HepG2 (cell line): ENCODE data around the gene RASL10A. TPM values are rescaled to one million over a fixed set of nuclear protein-coding genes. Genes with fewer than 3 reads are reported as not detected.
A peak's percentile ranks its signal among the peaks of the same experiment; 100 is the strongest.

Source experiments
- AGO2 ChIP-seq: fragments of 200-400 bp; formaldehyde crosslinking; optimal IDR thresholded peaks from 2 replicates; pipeline ENCODE3; 2017; ENCODE audit warnings: mild to moderate bottlenecking, low read depth, low read length, moderate library complexity
- EEA1 ChIP-seq: sonication (generic); formaldehyde crosslinking; IDR thresholded peaks from 2 replicates; pipeline ENCODE4 v1.5.1; 2020; ENCODE audit warnings: mild to moderate bottlenecking, missing genetic modification reagents, borderline replicate concordance
- FOXP1 ChIP-seq, 2 experiments: fragments of 450-650 bp in 1 of 2; IDR thresholded peaks; 2 replicates each; pipeline ENCODE4 v1.6.1; 2017 to 2018; ENCODE audit warnings: antibody characterized with exemption in 1 of 2
- GTF3A ChIP-seq: sonication (generic); formaldehyde crosslinking; conservative IDR thresholded peaks from 2 replicates; pipeline ENCODE4 v1.4.0; 2020; ENCODE audit warnings: mild to moderate bottlenecking, missing genetic modification reagents
- HDAC1 ChIP-seq: sonication (generic); formaldehyde crosslinking; IDR thresholded peaks from 2 replicates; pipeline ENCODE4 v1.5.1; 2020; ENCODE audit warnings: mild to moderate bottlenecking, missing genetic modification reagents
- HINFP ChIP-seq: sonication (generic); formaldehyde crosslinking; IDR thresholded peaks from 2 replicates; pipeline ENCODE4 v1.4.0; 2020; ENCODE audit warnings: low read depth, mild to moderate bottlenecking, missing genetic modification reagents
- HOMEZ ChIP-seq: IDR thresholded peaks from 2 replicates; pipeline ENCODE4 v1.6.1; 2016; ENCODE audit warnings: low read depth
- NR1H2 ChIP-seq: sonication (generic); formaldehyde crosslinking; IDR thresholded peaks from 2 replicates; pipeline ENCODE4 v1.8.1; 2022; ENCODE audit warnings: low read depth, missing genetic modification reagents, borderline replicate concordance
- SIX4 ChIP-seq: sonication (generic); formaldehyde crosslinking; IDR thresholded peaks from 2 replicates; pipeline ENCODE4 v1.4.0; 2020; ENCODE audit warnings: missing genetic modification reagents
- SRY ChIP-seq: sonication (generic); formaldehyde crosslinking; IDR thresholded peaks from 2 replicates; pipeline ENCODE4 v1.8.0; 2022; ENCODE audit warnings: mild to moderate bottlenecking, missing genetic modification reagents
- TRIM22 ChIP-seq: fragments of 450-650 bp; IDR thresholded peaks from 2 replicates; pipeline ENCODE4 v1.6.1; 2017
- ZBED4 ChIP-seq: sonication (generic); formaldehyde crosslinking; IDR thresholded peaks from 2 replicates; pipeline ENCODE4 v1.4.0; 2020; ENCODE audit warnings: missing genetic modification reagents, borderline replicate concordance
- ZBTB7A ChIP-seq: sonication (generic); formaldehyde crosslinking; IDR thresholded peaks from 2 replicates; pipeline ENCODE4 v1.8.0; 2022; ENCODE audit warnings: mild to moderate bottlenecking, missing genetic modification reagents
- ZC3H13 ChIP-seq: sonication (generic); formaldehyde crosslinking; IDR thresholded peaks from 2 replicates; pipeline ENCODE4 v1.8.1; 2023; ENCODE audit warnings: mild to moderate bottlenecking, missing genetic modification reagents, moderate library complexity
- ZNF607 ChIP-seq: sonication (generic); formaldehyde crosslinking; IDR thresholded peaks from 2 replicates; pipeline ENCODE4 v1.5.1; 2020; ENCODE audit warnings: missing genetic modification reagents, mild to moderate bottlenecking, borderline replicate concordance
- ZNF703 ChIP-seq: sonication (generic); formaldehyde crosslinking; IDR thresholded peaks from 2 replicates; pipeline ENCODE4 v1.5.1; 2020; ENCODE audit warnings: missing genetic modification reagents, mild to moderate bottlenecking, moderate library complexity, borderline replicate concordance
- ZNF740 ChIP-seq: sonication (generic); formaldehyde crosslinking; IDR thresholded peaks from 2 replicates; pipeline ENCODE4 v1.4.0; 2020; ENCODE audit warnings: missing genetic modification reagents
- ZNF75D ChIP-seq: sonication (generic); formaldehyde crosslinking; IDR thresholded peaks from 2 replicates; pipeline ENCODE4 v1.8.1; 2023; ENCODE audit warnings: missing genetic modification reagents, mild to moderate bottlenecking, borderline replicate concordance
- polyA plus RNA-seq, 8 experiments: library from polyadenylated mRNA; depleted of rRNA in 3 of 8; stranded (reverse) in 7 of 8; unstranded in 1 of 8; fragments of >200 nt; fragmentation: Illumina TruSeq in 4 of 8; extraction: Trizol in 4 of 8; gene quantifications; 2 replicates each; pipeline versions ENCODE4 v1.2.1 to v1.2.3, GENCODE V29; 2011 to 2016; ENCODE audit warnings: low read depth in 4 of 8, missing spikeins in 1 of 8, mixed read lengths in 1 of 8; ENCODE audit not compliant: insufficient read depth in 1 of 8
- total RNA-seq, 5 experiments: library from RNA; depleted of rRNA; stranded (reverse); fragments of >200 nt; fragmentation: Illumina TruSeq; extraction: Trizol; gene quantifications; 2 replicates each; pipeline ENCODE4 v1.2.3, GENCODE V29; 2016; ENCODE audit warnings: low read depth in 1 of 5
- TF ChIP-seq, protein P1 (sequence below): sonication (generic); formaldehyde crosslinking; IDR thresholded peaks from 2 replicates; pipeline ENCODE4 v1.5.0; 2020; ENCODE audit warnings: missing genetic modification reagents

Gene RASL10A
- total and polyA plus RNA-seq, 2 of the 13 experiments (the other 11 are each of a cell fraction or from before 2014, with no cell fraction given), result 0.05 to 0.22 TPM

GRCh38 chr22:29306175-29306834 lies 9.2 kb downstream of the RASL10A start, which contains the start of gene GAS2L1 (continued):
- 0 out of 2 replicates have a peak, but pooled peaks have one; percentile 56 for TF ChIP-seq HINFP
- TF ChIP-seq EEA1 (CRISPR knock-in tag), result no peak
- no peak for TF ChIP-seq ZNF75D
- TF ChIP-seq, protein P1, sequence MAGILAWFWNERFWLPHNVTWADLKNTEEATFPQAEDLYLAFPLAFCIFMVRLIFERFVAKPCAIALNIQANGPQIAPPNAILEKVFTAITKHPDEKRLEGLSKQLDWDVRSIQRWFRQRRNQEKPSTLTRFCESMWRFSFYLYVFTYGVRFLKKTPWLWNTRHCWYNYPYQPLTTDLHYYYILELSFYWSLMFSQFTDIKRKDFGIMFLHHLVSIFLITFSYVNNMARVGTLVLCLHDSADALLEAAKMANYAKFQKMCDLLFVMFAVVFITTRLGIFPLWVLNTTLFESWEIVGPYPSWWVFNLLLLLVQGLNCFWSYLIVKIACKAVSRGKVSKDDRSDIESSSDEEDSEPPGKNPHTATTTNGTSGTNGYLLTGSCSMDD, result no peak
- TF ChIP-seq SIX4 (CRISPR knock-in tag), result no peak
- peak; percentile 57 for TF ChIP-seq HDAC1
- TF ChIP-seq ZNF703 (CRISPR knock-in tag), result no peak
- no peak; the same call in 1 of the 2 replicates for TF ChIP-seq NR1H2 (CRISPR knock-in tag)
- TF ChIP-seq ZC3H13 (CRISPR knock-in tag), result no peak
- TF ChIP-seq ZNF607 (CRISPR knock-in tag), result 0 out of 2 replicates have a peak, but pooled peaks have one; percentile 39
- TF ChIP-seq SRY, result no peak
- TF ChIP-seq TRIM22, result no peak
- TF ChIP-seq GTF3A (CRISPR knock-in tag), result no peak
- TF ChIP-seq ZBTB7A, result no peak
- TF ChIP-seq ZNF740 (CRISPR knock-in tag), result no peak
- no peak for TF ChIP-seq ZBED4 (CRISPR knock-in tag)
- no peak for TF ChIP-seq FOXP1 (IDR thresholded peaks at IDR 0.05)
- TF ChIP-seq FOXP1 (CRISPR knock-in tag; IDR thresholded peaks at IDR 0.05), result no peak
- no peak for TF ChIP-seq AGO2
- 0 out of 2 replicates have a peak, but pooled peaks have one; percentile 36 for TF ChIP-seq HOMEZ (CRISPR knock-in tag)
